ENCODE measurements around the gene C17orf50.
"Not testable (repeated sequence)": the region's sequence is repeated elsewhere in the genome, so short reads cannot be mapped to it uniquely, and the experiment has no call there.

The C17orf50 gene

DNA sequence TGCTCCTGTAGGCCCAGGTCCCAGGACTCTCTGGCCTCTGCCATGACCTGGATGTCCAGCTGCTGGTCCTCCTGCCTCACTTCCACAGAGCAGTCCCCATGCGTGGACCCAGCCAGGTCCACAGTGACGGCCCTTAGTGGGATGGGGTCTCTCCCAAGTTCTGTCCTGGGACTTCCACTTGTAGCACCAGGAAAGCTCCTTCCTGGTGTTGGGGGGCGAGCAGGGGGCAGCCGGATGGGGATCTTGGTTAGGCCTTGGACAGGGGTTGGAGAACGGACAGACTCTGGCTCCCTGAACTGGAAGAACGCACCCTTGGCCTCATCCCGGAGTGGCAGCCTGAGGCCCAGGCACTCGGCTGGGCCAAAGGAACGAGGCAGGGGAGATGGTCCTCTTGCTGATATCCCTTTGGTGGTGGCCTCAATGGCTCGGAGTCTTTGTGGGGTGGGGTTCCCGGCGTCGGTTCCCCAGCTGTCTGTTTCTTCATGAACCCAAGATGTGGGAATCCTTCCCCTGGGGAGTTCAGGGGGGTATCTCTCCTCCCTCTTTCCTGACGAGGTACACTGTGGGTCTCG lies 14.9 kb upstream of the C17orf50 start:
- TF ChIP-seq CTCF (IDR thresholded peaks at IDR 0.05; ENCODE audit: low read depth, low read length, missing control alignments) = no peak
- no peak overlapping the region for H3K4me3 ChIP-seq (ENCODE audit: low read depth, low read length)
- DNase-seq (ENCODE audit: low read depth) = no peak

DNA sequence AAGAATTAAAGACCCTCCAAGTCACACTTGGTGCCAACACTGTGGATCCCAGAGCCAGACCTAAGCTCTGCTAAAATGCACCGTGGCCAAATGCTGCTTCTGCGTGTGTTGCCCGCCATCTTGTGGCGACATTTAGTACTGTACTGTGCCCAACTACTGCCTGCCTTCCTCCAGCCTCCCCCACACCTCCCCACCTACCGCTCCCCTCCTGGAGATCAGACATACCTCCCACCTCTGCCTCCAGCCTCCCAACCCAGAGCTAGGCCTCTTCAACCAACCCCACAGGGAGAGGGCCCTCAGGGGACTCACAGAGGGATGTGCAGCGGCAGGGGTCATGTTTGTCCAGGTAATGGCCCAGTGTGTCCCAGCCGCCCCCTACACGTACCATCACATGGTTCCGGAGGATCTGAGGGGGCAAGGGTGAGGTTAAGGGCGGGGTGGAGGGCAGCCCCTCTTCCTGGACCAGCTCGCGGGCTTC lies 13.1 kb upstream of the C17orf50 start:
- DNase-seq (ENCODE audit: low read depth) = peak; percentile 40
- TF ChIP-seq CTCF (IDR thresholded peaks at IDR 0.05; ENCODE audit: low read depth, low read length, missing control alignments) = peak; percentile 87
- no peak overlapping the region for H3K4me3 ChIP-seq (ENCODE audit: low read depth, low read length)

GRCh38 chr17:35748341-35748841 lies 12.3 kb upstream of the C17orf50 start:
- no peak for DNase-seq (ENCODE audit: low read depth)

DNA sequence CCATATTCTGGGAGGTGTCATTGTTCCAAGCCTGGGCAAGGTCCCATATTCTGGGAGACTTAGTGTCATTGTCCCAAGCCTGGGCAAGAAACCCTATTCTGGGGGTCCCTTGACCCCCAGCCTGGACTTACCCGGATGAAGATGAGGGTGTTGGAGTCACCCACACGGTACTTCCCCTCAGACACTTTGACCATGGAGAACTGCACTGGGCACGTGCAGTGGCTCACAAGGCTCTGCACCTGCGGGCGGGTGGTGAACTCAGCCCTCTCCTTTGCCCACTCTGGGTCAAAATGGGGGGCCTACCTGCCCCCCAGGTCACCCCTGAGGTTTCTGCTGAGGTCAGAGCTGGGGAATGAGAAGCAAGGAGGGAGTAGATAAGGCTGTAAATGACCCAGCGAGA lies 11.7 kb upstream of the C17orf50 start:
- DNase-seq (ENCODE audit: low read depth) = no peak
- H3K4me3 ChIP-seq (ENCODE audit: low read depth, low read length) = no peak overlapping the region
- no peak for TF ChIP-seq CTCF (IDR thresholded peaks at IDR 0.05; ENCODE audit: low read depth, low read length, missing control alignments)

More at GRCh38 chr17:35748341-35748841, 12.3 kb upstream of the C17orf50 start:
- no peak for TF ChIP-seq CTCF (IDR thresholded peaks at IDR 0.05; ENCODE audit: low read depth, low read length, missing control alignments)
- no peak overlapping the region for H3K4me3 ChIP-seq (ENCODE audit: low read depth, low read length)

DNA sequence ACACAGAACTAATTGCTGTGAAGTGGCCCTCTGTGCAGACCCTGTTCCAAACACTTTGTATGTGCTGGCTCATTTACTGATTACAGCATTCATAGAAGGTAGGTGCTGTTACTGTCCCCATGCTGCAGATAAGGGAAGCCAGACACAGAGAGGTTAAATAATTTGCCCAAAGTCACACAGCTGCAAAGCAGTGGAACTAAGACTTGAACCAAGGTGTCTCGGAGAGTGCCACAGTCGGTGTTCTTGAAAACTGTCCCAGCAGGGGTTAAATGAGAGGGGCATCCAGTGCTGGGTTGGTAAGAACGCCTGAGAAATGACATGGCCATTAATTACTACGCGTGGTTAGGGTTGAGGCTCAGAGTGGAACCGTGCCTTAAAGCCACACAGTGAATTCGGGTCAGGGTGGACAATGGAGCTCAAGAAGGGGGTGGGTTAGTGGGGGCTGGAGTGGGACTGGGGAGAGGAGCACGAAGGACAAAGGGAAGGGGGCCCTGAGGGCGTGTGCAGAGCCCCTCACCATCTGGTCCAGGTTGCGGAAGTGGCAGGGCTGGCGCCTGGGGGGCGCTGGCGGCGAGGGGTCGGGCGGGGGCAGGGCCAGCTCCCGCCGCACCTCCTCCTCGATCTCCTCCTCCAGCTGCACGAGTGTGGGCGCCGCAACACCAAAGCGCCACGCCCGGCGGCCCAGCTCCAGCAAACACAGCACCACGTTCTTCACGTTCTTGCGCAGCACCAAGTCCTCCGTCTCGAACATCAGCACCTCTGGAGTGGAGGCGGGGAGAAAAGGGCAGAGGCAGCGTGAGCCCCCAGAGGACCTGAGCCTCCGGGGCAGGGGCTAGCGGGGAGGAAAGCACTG lies 10.9 kb upstream of the C17orf50 start:
- H3K4me3 ChIP-seq (ENCODE audit: low read depth, low read length) = no peak overlapping the region
- DNase-seq (ENCODE audit: low read depth) = no peak
- no peak for TF ChIP-seq CTCF (IDR thresholded peaks at IDR 0.05; ENCODE audit: low read depth, low read length, missing control alignments)

DNA sequence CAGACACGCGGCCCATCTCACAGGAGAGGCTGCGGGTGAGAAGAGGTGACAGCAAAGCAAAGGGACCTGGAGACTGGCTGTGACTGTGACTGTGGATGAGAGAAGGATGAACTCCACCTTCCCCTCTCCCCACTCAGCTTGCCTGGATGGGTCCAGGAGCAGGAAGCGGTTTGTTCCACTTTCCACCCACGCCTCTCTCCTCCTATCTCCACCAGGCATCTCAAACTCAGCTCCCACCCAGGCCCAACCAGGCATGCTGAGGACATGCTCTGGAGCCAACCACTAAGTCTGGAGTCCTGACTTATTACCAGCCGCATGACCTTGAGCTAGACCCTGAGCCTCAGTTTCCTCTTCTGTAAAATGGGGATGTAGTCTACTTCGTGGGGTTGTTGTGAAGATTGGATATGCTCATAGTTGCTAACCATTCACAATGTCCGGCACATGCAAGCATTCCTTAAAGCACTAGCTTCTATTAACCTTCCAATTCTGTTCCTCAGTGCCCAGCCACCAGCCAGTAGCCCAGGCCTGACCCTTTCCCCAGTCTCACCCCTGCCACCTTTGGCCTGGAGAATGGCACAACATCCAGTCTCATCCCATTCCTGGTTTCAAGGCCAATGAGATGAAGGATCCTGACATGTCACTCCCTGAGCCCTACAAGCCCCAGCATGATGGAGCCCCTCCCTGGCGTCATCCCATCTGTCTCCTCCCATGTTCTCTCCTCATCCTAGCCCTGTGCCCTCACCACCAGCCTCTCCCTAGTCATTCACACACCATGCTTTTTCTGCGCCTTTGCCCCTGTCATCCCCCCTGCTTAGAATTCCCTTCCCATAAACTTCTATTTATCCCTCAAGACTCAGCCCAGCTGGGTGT lies 9.9 kb upstream of the C17orf50 start:
- DNase-seq (ENCODE audit: low read depth) = no peak
- no peak for TF ChIP-seq CTCF (IDR thresholded peaks at IDR 0.05; ENCODE audit: low read depth, low read length, missing control alignments)
- H3K4me3 ChIP-seq (ENCODE audit: low read depth, low read length) = no peak overlapping the region

DNA sequence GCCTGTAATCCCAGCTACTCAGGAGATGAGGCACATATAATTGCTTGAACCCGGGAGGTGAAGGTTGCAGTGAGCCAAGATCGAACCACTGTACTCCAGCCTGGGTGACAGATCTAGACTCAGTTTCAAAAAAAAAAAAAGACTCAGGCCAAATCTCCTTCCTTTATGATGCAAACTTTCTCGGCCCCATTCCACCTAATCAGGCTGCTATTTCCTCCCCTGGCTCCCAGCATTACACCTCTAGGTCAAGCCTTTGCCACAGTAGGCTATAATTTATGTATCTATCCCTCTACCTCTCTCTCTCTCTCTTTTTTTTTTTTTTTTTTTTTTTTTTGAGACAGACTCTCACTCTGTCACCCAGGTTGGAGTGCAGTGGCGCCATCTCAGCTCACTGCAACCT lies 9.1 kb upstream of the C17orf50 start:
- DNase-seq (ENCODE audit: low read depth); H3K4me3 ChIP-seq (ENCODE audit: low read depth, low read length): not testable (repeated sequence)

Measured in GM12864 (cell line).